T-helper 17 cell (primary cell): ENCODE measurements around the gene ORC6. TPM values are rescaled to one million over a fixed set of nuclear protein-coding genes. Genes with fewer than 3 reads are reported as not detected.

ENCODE experiments used
- ATAC-seq: fragments of 150-1000 bp; cut with Tn5 transposase; 2 replicates; pipeline ENCODE4 v1.10.0; 2021; ENCODE audit warnings: mild to moderate bottlenecking, moderate library complexity
- DNase-seq, 3 donors: peaks; one replicate each; pipeline versions ENCODE4 v3.0.0 to v3.0.0-alpha.2; 2020 to 2021
- H3K9me3 ChIP-seq: one replicate; pipeline ENCODE4 v1.7.0; 2013; ENCODE audit warnings: low read length, mild to moderate bottlenecking; ENCODE audit not compliant: control insufficient read depth, poor library complexity, severe bottlenecking
- H3K27ac Mint-ChIP-seq: one replicate; pipeline ENCODE4 v1.8.0; 2022; ENCODE audit warnings: mild to moderate bottlenecking, moderate library complexity, mixed read lengths
- H3K27me3 Mint-ChIP-seq: one replicate; pipeline ENCODE4 v1.8.0; 2022; ENCODE audit warnings: mixed read lengths
- H3K36me3 Mint-ChIP-seq: one replicate; pipeline ENCODE4 v1.8.0; 2022; ENCODE audit warnings: low read depth, mixed read lengths
- H3K4me1 Mint-ChIP-seq: one replicate; pipeline ENCODE4 v1.8.0; 2022; ENCODE audit warnings: mild to moderate bottlenecking, mixed read lengths
- H3K4me3 Mint-ChIP-seq: one replicate; pipeline ENCODE4 v1.8.0; 2022; ENCODE audit warnings: mild to moderate bottlenecking, moderate library complexity, mixed read lengths
- total RNA-seq, 4 donors: library from RNA in 2 of 4; stranded (reverse) in 2 of 4; gene quantifications; one replicate each; pipeline ENCODE4 v1.2.3 and lab custom pipeline; 2022 to 2026

Gene ORC6
- total RNA-seq, 2 donors from 2014 or later = 4.4 to 7.8 TPM

- no peaks in the 10 kb centered on the region for H3K9me3 ChIP-seq
- no peak within 1 kb of the TSS for H3K27ac Mint-ChIP-seq
- ATAC-seq (peak; percentile 91), DNase-seq (peak; percentile 99 to 100 (median 99))
- no peaks in the 10 kb centered on the region for H3K27me3 Mint-ChIP-seq
- peaks cover 24% of the 10 kb centered on the region for H3K4me1 Mint-ChIP-seq
- no peaks in the 10 kb centered on the region for H3K36me3 Mint-ChIP-seq
- no peak within 1 kb of the TSS for H3K4me3 Mint-ChIP-seq
These were observed 650 bp upstream of the ORC6 start, which contains the start of gene VPS35 for GRCh38 chr16:46688654-46689364. Gene VPS35, minus strand, starts transcription at chr16:46689178. Its CDS starts 45 bp downstream, at chr16:46689133.

GRCh38 chr16:46690281-46691178, 1.1 kb downstream of the ORC6 start:
- ATAC-seq (no peak), DNase-seq (no peak)
- H3K9me3 ChIP-seq = no peaks in the 10 kb centered on the region
- Mint-ChIP-seq H3K27me3 (no peaks in the 10 kb centered on the region), H3K4me1 (peaks cover 17% of the 10 kb centered on the region), H3K27ac (no peak overlapping the region), H3K4me3 (no peak overlapping the region), H3K36me3 (no peaks in the 10 kb centered on the region)

GRCh38 chr16:46691726-46692125, 2.3 kb downstream of the ORC6 start:
- Mint-ChIP-seq H3K4me3 (no peak overlapping the region), H3K4me1 (peaks cover 14% of the 10 kb centered on the region), H3K36me3 (no peaks in the 10 kb centered on the region), H3K27ac (peak overlapping the region; percentile 34), H3K27me3 (no peaks in the 10 kb centered on the region)
- DNase-seq (no peak), ATAC-seq (no peak)
- no peaks in the 10 kb centered on the region for H3K9me3 ChIP-seq

GRCh38 chr16:46693598-46693997, 4.1 kb downstream of the ORC6 start:
- peaks cover 3% of the 10 kb centered on the region for H3K4me1 Mint-ChIP-seq
- no peaks in the 10 kb centered on the region for H3K27me3 Mint-ChIP-seq
- ATAC-seq (no peak), DNase-seq (no peak)
- no peaks in the 10 kb centered on the region for H3K36me3 Mint-ChIP-seq
- H3K4me3 Mint-ChIP-seq = no peak overlapping the region
- H3K9me3 ChIP-seq = no peaks in the 10 kb centered on the region
- no peak overlapping the region for H3K27ac Mint-ChIP-seq

- H3K9me3 ChIP-seq = no peaks in the 10 kb centered on the region
- peaks cover 3% of the 10 kb centered on the region for H3K4me1 Mint-ChIP-seq
- H3K36me3 Mint-ChIP-seq = no peaks in the 10 kb centered on the region
- H3K27me3 Mint-ChIP-seq = no peaks in the 10 kb centered on the region
- H3K4me3 Mint-ChIP-seq = no peak overlapping the region
- ATAC-seq (no peak), DNase-seq (no peak)
- no peak overlapping the region for H3K27ac Mint-ChIP-seq
These were observed 6.5 kb downstream of the ORC6 start for GRCh38 chr16:46695937-46696336.

GRCh38 chr16:46696957-46697356, 7.5 kb downstream of the ORC6 start:
- H3K9me3 ChIP-seq = no peaks in the 10 kb centered on the region
- Mint-ChIP-seq H3K36me3 (no peaks in the 10 kb centered on the region), H3K4me3 (no peak overlapping the region), H3K4me1 (no peaks in the 10 kb centered on the region), H3K27me3 (no peaks in the 10 kb centered on the region), H3K27ac (no peak overlapping the region)
- DNase-seq (no peak), ATAC-seq (no peak)

GRCh38 chr16:46700048-46700447, 10.6 kb downstream of the ORC6 start:
- DNase-seq (no peak), ATAC-seq (no peak)
- Mint-ChIP-seq H3K27me3 (no peaks in the 10 kb centered on the region), H3K36me3 (no peaks in the 10 kb centered on the region), H3K4me3 (no peak overlapping the region), H3K27ac (no peak overlapping the region), H3K4me1 (no peaks in the 10 kb centered on the region)
- H3K9me3 ChIP-seq = no peaks in the 10 kb centered on the region

- Mint-ChIP-seq H3K4me3 (no peak overlapping the region), H3K4me1 (no peaks in the 10 kb centered on the region), H3K27ac (no peak overlapping the region), H3K36me3 (no peaks in the 10 kb centered on the region), H3K27me3 (no peaks in the 10 kb centered on the region)
- no peak for ATAC-seq
- H3K9me3 ChIP-seq = no peaks in the 10 kb centered on the region
- DNase-seq = no peak
These were observed 12.2 kb downstream of the ORC6 start for GRCh38 chr16:46701615-46702014.

- ATAC-seq (no peak), DNase-seq (no peak)
- H3K27ac Mint-ChIP-seq = no peak overlapping the region
- H3K4me1 Mint-ChIP-seq = no peaks in the 10 kb centered on the region
- no peaks in the 10 kb centered on the region for H3K27me3 Mint-ChIP-seq
- no peaks in the 10 kb centered on the region for H3K9me3 ChIP-seq
- H3K36me3 Mint-ChIP-seq = no peaks in the 10 kb centered on the region
- no peak overlapping the region for H3K4me3 Mint-ChIP-seq
These were observed 12.6 kb downstream of the ORC6 start for GRCh38 chr16:46702030-46702429.

- no peak for DNase-seq
- Mint-ChIP-seq H3K27me3 (no peaks in the 10 kb centered on the region), H3K4me1 (no peaks in the 10 kb centered on the region), H3K36me3 (no peaks in the 10 kb centered on the region), H3K4me3 (no peak overlapping the region), H3K27ac (no peak overlapping the region)
- ATAC-seq = no peak
- H3K9me3 ChIP-seq = no peaks in the 10 kb centered on the region
These were observed 17.2 kb downstream of the ORC6 start for GRCh38 chr16:46706642-46707041.

GRCh38 chr16:46709469-46710005, 20.1 kb downstream of the ORC6 start:
- Mint-ChIP-seq H3K36me3 (no peaks in the 10 kb centered on the region), H3K27me3 (peaks cover 6% of the 10 kb centered on the region), H3K27ac (no peak overlapping the region), H3K4me1 (peaks cover 2% of the 10 kb centered on the region), H3K4me3 (no peak overlapping the region)
- H3K9me3 ChIP-seq = no peaks in the 10 kb centered on the region
- DNase-seq (no peak), ATAC-seq (no peak)

GRCh38 chr16:46711106-46712058, 21.9 kb downstream of the ORC6 start:
- H3K9me3 ChIP-seq = no peaks in the 10 kb centered on the region
- Mint-ChIP-seq H3K4me3 (no peak overlapping the region), H3K4me1 (peaks cover 2% of the 10 kb centered on the region), H3K27me3 (peaks cover 6% of the 10 kb centered on the region), H3K36me3 (no peaks in the 10 kb centered on the region), H3K27ac (no peak overlapping the region)
- ATAC-seq = no peak
- no peak for DNase-seq
